ENCODE results near the gene PGM5. TPM values are rescaled to one million over a fixed set of nuclear protein-coding genes. Genes with fewer than 3 reads are reported as not detected.
"Not testable (repeated sequence)": the region's sequence is repeated elsewhere in the genome, so short reads cannot be mapped to it uniquely, and the experiment has no call there.

The PGM5 gene
- total RNA-seq, 1 donor from 2014 or later = 70.9 TPM

GRCh38 chr9:68342265-68343025 is 14.0 kb upstream of the PGM5 start:
- H3K27ac ChIP-seq; H3K4me1 ChIP-seq; H3K4me3 ChIP-seq; H3K9me3 ChIP-seq; H3K36me3 ChIP-seq; H3K27me3 ChIP-seq; DNase-seq (ENCODE audit: low spot score in 2 of 2); intact Hi-C loops (cut with DNase I): not testable (repeated sequence)
- peak in 1 of 3 experiments; percentile 34 for TF ChIP-seq CTCF (IDR thresholded peaks at IDR 0.05)

GRCh38 chr9:68343242-68343641 is 13.2 kb upstream of the PGM5 start:
- H3K27ac ChIP-seq; H3K4me3 ChIP-seq; H3K9me3 ChIP-seq; intact Hi-C loops (cut with DNase I); DNase-seq (ENCODE audit: low spot score in 2 of 2); H3K27me3 ChIP-seq; H3K4me1 ChIP-seq; H3K36me3 ChIP-seq: not testable (repeated sequence)

DNA sequence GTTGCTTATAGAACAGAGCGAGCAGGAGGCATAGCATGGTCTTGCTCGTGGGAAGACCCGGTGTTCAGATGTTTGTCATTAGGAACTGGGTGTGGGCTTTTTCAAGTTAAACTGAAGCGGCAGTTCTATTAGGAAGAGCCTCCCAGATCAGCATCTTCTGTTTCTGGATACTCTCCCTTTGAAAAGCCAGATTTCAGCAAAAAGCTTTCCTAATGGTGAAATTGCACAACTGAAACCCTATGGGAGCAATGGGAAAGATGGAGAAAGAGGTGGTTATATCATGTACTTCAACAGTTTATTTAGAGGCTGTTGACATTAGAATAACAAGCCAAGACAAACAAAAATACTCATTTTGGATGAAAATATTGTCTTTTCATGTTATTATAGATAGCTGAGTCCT is 12.4 kb upstream of the PGM5 start:
- intact Hi-C loops (cut with DNase I); DNase-seq (ENCODE audit: low spot score in 2 of 2); H3K9me3 ChIP-seq; H3K27ac ChIP-seq; H3K4me3 ChIP-seq; H3K36me3 ChIP-seq; H3K4me1 ChIP-seq; H3K27me3 ChIP-seq: not testable (repeated sequence)

DNA sequence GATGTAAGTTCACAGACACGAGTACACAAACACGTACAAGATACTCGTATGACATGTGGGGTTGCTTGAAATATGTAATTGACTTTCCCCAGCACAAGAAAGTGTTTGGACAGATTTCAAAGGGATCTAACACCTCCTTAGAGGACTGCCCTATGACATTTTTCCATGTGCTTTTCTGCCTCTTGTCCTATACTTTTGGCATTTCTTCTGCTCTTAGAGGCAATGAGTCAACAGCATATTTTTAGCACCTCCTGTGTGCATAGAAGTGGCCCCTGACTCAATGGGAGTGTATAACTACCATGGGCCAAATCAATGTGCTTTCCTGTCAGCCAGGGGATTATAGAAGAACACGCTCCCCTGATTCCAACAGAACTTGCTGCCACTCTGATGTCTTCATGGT is 4.7 kb upstream of the PGM5 start:
- H3K4me3 ChIP-seq; H3K27me3 ChIP-seq; intact Hi-C loops (cut with DNase I); H3K27ac ChIP-seq; H3K36me3 ChIP-seq; H3K4me1 ChIP-seq; H3K9me3 ChIP-seq; DNase-seq (ENCODE audit: low spot score in 2 of 2): not testable (repeated sequence)

GRCh38 chr9:68355993-68356379 is 425 bp upstream of the PGM5 start:
- intact Hi-C loops (cut with DNase I); DNase-seq (ENCODE audit: low spot score in 2 of 2); H3K27me3 ChIP-seq; H3K36me3 ChIP-seq; H3K4me1 ChIP-seq; H3K9me3 ChIP-seq: not testable (repeated sequence)
- peak overlapping the region; percentile 72 to 93 for H3K4me3 ChIP-seq
- H3K27ac ChIP-seq = peak overlapping the region; percentile 91 to 92

- peak overlapping the region; percentile 72 to 93 for H3K4me3 ChIP-seq
- H3K36me3 ChIP-seq; H3K27me3 ChIP-seq; H3K9me3 ChIP-seq; H3K4me1 ChIP-seq; intact Hi-C loops (cut with DNase I): not testable (repeated sequence)
- DNase-seq (ENCODE audit: low spot score in 2 of 2) = peak in 1 of 2 donors; percentile 68
- peak overlapping the region; percentile 91 to 92 for H3K27ac ChIP-seq
Observed at GRCh38 chr9:68357119-68357714, 806 bp downstream of the PGM5 start.

- H3K36me3 ChIP-seq; DNase-seq (ENCODE audit: low spot score in 2 of 2); H3K9me3 ChIP-seq; H3K27me3 ChIP-seq; H3K4me1 ChIP-seq; intact Hi-C loops (cut with DNase I): not testable (repeated sequence)
- Histone ChIP-seq H3K4me3 (peak overlapping the region; percentile 16 to 35), H3K27ac (peak overlapping the region in 1 of 2 donors; percentile 3)
Observed at GRCh38 chr9:68366933-68367547, 10.6 kb downstream of the PGM5 start.

DNA sequence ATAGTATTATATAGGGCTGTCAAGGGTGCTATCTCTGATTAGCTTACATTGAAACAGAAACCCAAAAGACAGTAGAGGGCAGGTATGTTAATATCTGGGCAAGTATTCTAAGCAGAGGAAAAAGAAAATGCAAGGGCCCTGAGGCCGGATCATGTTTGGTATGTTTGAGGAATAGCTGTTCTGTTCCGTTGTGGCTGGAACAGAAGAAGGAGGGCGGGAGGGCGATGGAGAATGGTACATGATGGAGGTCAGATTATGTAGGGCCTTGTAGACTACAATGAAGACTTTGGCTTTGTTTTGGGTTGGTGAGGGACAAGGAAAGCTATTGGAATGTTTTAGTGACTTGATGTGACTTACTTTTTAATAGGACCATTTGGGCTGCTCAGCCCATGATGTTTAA is 19.4 kb downstream of the PGM5 start:
- intact Hi-C loops (cut with DNase I); H3K9me3 ChIP-seq; H3K4me1 ChIP-seq; DNase-seq (ENCODE audit: low spot score in 2 of 2); H3K27ac ChIP-seq; H3K4me3 ChIP-seq; H3K27me3 ChIP-seq: not testable (repeated sequence)
- H3K36me3 ChIP-seq = peaks cover 8 to 20% of the 10 kb centered on the region in 2 donors

DNA sequence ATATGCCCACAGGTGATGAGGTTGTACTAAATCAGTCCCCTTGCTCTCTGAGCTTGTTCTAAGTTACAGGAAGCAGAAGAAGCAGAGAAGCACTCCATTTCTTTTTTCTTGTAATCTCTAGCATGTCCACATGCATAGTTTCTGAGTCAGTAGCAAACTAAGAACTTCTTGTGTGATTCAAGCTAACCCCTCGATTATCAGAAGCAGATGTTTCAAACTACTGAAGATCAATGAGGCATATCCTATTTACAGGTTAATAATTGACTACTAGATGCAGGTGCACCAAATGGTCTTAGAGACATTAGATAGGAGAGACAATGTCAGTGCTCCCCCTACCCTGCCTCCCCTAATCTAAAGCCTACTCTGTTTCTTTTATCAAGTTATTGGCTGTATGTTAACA is 21.3 kb downstream of the PGM5 start:
- H3K4me1 ChIP-seq; H3K4me3 ChIP-seq; DNase-seq (ENCODE audit: low spot score in 2 of 2); H3K27ac ChIP-seq; H3K9me3 ChIP-seq; intact Hi-C loops (cut with DNase I); H3K27me3 ChIP-seq: not testable (repeated sequence)
- peaks cover 11 to 16% of the 10 kb centered on the region in 2 donors for H3K36me3 ChIP-seq

GRCh38 chr9:68383894-68384293 is 27.5 kb downstream of the PGM5 start:
- H3K9me3 ChIP-seq; H3K4me1 ChIP-seq; H3K4me3 ChIP-seq; H3K27me3 ChIP-seq; intact Hi-C loops (cut with DNase I); DNase-seq (ENCODE audit: low spot score in 2 of 2); H3K27ac ChIP-seq: not testable (repeated sequence)
- H3K36me3 ChIP-seq = peaks cover 6 to 25% of the 10 kb centered on the region in 2 donors

- H3K4me3 ChIP-seq; H3K27me3 ChIP-seq; H3K9me3 ChIP-seq; intact Hi-C loops (cut with DNase I); DNase-seq (ENCODE audit: low spot score in 2 of 2); H3K27ac ChIP-seq; H3K4me1 ChIP-seq: not testable (repeated sequence)
- H3K36me3 ChIP-seq = peaks cover 9 to 45% of the 10 kb centered on the region in 2 donors
Observed at GRCh38 chr9:68389558-68389957, 33.1 kb downstream of the PGM5 start.

- intact Hi-C loops (cut with DNase I); H3K9me3 ChIP-seq; H3K27ac ChIP-seq; H3K4me3 ChIP-seq; DNase-seq (ENCODE audit: low spot score in 2 of 2); H3K27me3 ChIP-seq; H3K4me1 ChIP-seq: not testable (repeated sequence)
- H3K36me3 ChIP-seq = peaks cover 9 to 38% of the 10 kb centered on the region in 2 donors
Observed at GRCh38 chr9:68390737-68391136, 34.3 kb downstream of the PGM5 start.

DNA sequence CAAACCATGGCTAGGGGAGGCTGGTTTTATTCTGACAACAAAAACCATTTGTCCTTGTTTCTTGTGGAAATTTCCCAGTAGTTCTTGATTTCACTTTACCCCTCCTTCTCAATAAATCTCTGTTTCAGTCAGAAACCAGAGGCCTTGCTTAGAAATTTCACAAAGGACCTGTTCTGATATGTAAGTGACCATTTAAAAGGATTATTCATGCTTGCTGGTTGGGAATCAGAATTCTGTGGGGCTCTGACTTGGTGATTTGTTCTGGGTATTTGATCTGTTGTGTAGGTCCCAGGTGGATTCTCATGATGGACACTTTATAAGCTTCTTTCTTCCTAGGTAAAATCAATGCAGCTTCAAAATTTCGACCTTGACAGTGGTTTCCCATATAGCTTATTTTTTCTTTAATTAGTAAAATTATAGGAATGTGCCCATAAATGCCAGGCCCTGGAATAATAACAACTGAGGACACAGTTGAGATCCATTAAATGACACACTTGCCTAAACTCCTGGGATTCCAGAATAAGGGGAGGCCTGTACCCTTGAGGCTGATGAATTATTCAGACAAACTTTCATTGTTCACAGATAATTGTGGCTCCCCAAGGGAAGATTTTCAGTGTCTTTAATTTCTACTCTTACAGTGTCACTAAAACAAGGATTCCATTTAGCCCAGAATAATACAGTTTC is 40.1 kb downstream of the PGM5 start:
- DNase-seq (ENCODE audit: low spot score in 2 of 2); H3K27ac ChIP-seq; intact Hi-C loops (cut with DNase I); H3K9me3 ChIP-seq; H3K4me1 ChIP-seq; H3K27me3 ChIP-seq; H3K4me3 ChIP-seq: not testable (repeated sequence)
- peaks cover 5 to 24% of the 10 kb centered on the region in 2 donors for H3K36me3 ChIP-seq
